ENCODE measurements around the gene GPR143.
A peak's percentile ranks its signal among the peaks of the same experiment; 100 is the strongest.

GPR143 gene

GRCh38 chrX:9789555-9789954 lies 23.9 kb upstream of the GPR143 start:
- Histone ChIP-seq H3K4me1 (ENCODE audit: control insufficient read depth in 1 of 2, insufficient read depth in 2 of 2, low read length in 2 of 2) (no peaks in the 10 kb centered on the region), H3K27me3 (ENCODE audit: control insufficient read depth in 1 of 2, insufficient read depth in 2 of 2, low read length in 2 of 2) (no peaks in the 10 kb centered on the region), H3K9me3 (ENCODE audit: control insufficient read depth in 1 of 2, low read length in 2 of 2) (no peaks in the 10 kb centered on the region), H3K27ac (ENCODE audit: low read depth, low read length) (no peak overlapping the region), H3K9ac (ENCODE audit: low read depth in 1 of 2, low read length in 2 of 2) (no peak overlapping the region), H3K4me3 (ENCODE audit: low read depth in 1 of 2, low read length in 2 of 2) (no peak overlapping the region), H3K36me3 (ENCODE audit: control insufficient read depth in 1 of 2, insufficient read depth in 2 of 2, low read length in 2 of 2) (no peaks in the 10 kb centered on the region)

- Histone ChIP-seq H3K4me3 (ENCODE audit: low read depth in 1 of 2, low read length in 2 of 2) (no peak overlapping the region), H3K9me3 (ENCODE audit: control insufficient read depth in 1 of 2, low read length in 2 of 2) (no peaks in the 10 kb centered on the region), H3K36me3 (ENCODE audit: control insufficient read depth in 1 of 2, insufficient read depth in 2 of 2, low read length in 2 of 2) (no peaks in the 10 kb centered on the region), H3K4me1 (ENCODE audit: control insufficient read depth in 1 of 2, insufficient read depth in 2 of 2, low read length in 2 of 2) (no peaks in the 10 kb centered on the region), H3K9ac (ENCODE audit: low read depth in 1 of 2, low read length in 2 of 2) (no peak overlapping the region), H3K27ac (ENCODE audit: low read depth, low read length) (no peak overlapping the region), H3K27me3 (ENCODE audit: control insufficient read depth in 1 of 2, insufficient read depth in 2 of 2, low read length in 2 of 2) (no peaks in the 10 kb centered on the region)
Measured at GRCh38 chrX:9788911-9789310, 23.3 kb upstream of the GPR143 start.

- H3K4me1 ChIP-seq (ENCODE audit: control insufficient read depth in 1 of 2, insufficient read depth in 2 of 2, low read length in 2 of 2): no peaks in the 10 kb centered on the region
- H3K27ac ChIP-seq (ENCODE audit: low read depth, low read length): no peak overlapping the region
- no peaks in the 10 kb centered on the region for H3K27me3 ChIP-seq (ENCODE audit: control insufficient read depth in 1 of 2, insufficient read depth in 2 of 2, low read length in 2 of 2)
- H3K9ac ChIP-seq (ENCODE audit: low read depth in 1 of 2, low read length in 2 of 2): no peak overlapping the region
- H3K4me3 ChIP-seq (ENCODE audit: low read depth in 1 of 2, low read length in 2 of 2): peak overlapping the region; percentile 47 to 63
- no peaks in the 10 kb centered on the region for H3K36me3 ChIP-seq (ENCODE audit: control insufficient read depth in 1 of 2, insufficient read depth in 2 of 2, low read length in 2 of 2)
- no peaks in the 10 kb centered on the region for H3K9me3 ChIP-seq (ENCODE audit: control insufficient read depth in 1 of 2, low read length in 2 of 2)
Measured at GRCh38 chrX:9786798-9787635, 21.4 kb upstream of the GPR143 start.

- Histone ChIP-seq H3K27ac (ENCODE audit: low read depth, low read length) (no peak within 1 kb of the TSS), H3K4me1 (ENCODE audit: control insufficient read depth in 1 of 2, insufficient read depth in 2 of 2, low read length in 2 of 2) (no peaks in the 10 kb centered on the region), H3K4me3 (ENCODE audit: low read depth in 1 of 2, low read length in 2 of 2) (peak within 1 kb of the TSS; percentile 47 to 63), H3K36me3 (ENCODE audit: control insufficient read depth in 1 of 2, insufficient read depth in 2 of 2, low read length in 2 of 2) (no peaks in the 10 kb centered on the region), H3K9me3 (ENCODE audit: control insufficient read depth in 1 of 2, low read length in 2 of 2) (no peaks in the 10 kb centered on the region), H3K9ac (ENCODE audit: low read depth in 1 of 2, low read length in 2 of 2) (no peak within 1 kb of the TSS), H3K27me3 (ENCODE audit: control insufficient read depth in 1 of 2, insufficient read depth in 2 of 2, low read length in 2 of 2) (no peaks in the 10 kb centered on the region)
Measured at GRCh38 chrX:9785944-9786797, 20.5 kb upstream of the GPR143 start, which contains the start of gene SHROOM2. Gene SHROOM2, plus strand, starts transcription at chrX:9786429. Its CDS starts 117 bp downstream, at chrX:9786546.

GRCh38 chrX:9785254-9785943 lies 19.8 kb upstream of the GPR143 start:
- Histone ChIP-seq H3K9me3 (ENCODE audit: control insufficient read depth in 1 of 2, low read length in 2 of 2) (no peaks in the 10 kb centered on the region), H3K9ac (ENCODE audit: low read depth in 1 of 2, low read length in 2 of 2) (no peak overlapping the region), H3K27me3 (ENCODE audit: control insufficient read depth in 1 of 2, insufficient read depth in 2 of 2, low read length in 2 of 2) (no peaks in the 10 kb centered on the region), H3K4me3 (ENCODE audit: low read depth in 1 of 2, low read length in 2 of 2) (peak overlapping the region; percentile 47 to 55), H3K4me1 (ENCODE audit: control insufficient read depth in 1 of 2, insufficient read depth in 2 of 2, low read length in 2 of 2) (no peaks in the 10 kb centered on the region), H3K27ac (ENCODE audit: low read depth, low read length) (no peak overlapping the region), H3K36me3 (ENCODE audit: control insufficient read depth in 1 of 2, insufficient read depth in 2 of 2, low read length in 2 of 2) (no peaks in the 10 kb centered on the region)

- Histone ChIP-seq H3K9me3 (ENCODE audit: control insufficient read depth in 1 of 2, low read length in 2 of 2) (no peaks in the 10 kb centered on the region), H3K27ac (ENCODE audit: low read depth, low read length) (no peak overlapping the region), H3K4me1 (ENCODE audit: control insufficient read depth in 1 of 2, insufficient read depth in 2 of 2, low read length in 2 of 2) (no peaks in the 10 kb centered on the region), H3K27me3 (ENCODE audit: control insufficient read depth in 1 of 2, insufficient read depth in 2 of 2, low read length in 2 of 2) (no peaks in the 10 kb centered on the region), H3K4me3 (ENCODE audit: low read depth in 1 of 2, low read length in 2 of 2) (no peak overlapping the region), H3K36me3 (ENCODE audit: control insufficient read depth in 1 of 2, insufficient read depth in 2 of 2, low read length in 2 of 2) (no peaks in the 10 kb centered on the region), H3K9ac (ENCODE audit: low read depth in 1 of 2, low read length in 2 of 2) (no peak overlapping the region)
Measured at GRCh38 chrX:9784332-9784731, 18.7 kb upstream of the GPR143 start.

GRCh38 chrX:9781941-9782340 lies 16.3 kb upstream of the GPR143 start:
- Histone ChIP-seq H3K36me3 (ENCODE audit: control insufficient read depth in 1 of 2, insufficient read depth in 2 of 2, low read length in 2 of 2) (no peaks in the 10 kb centered on the region), H3K27me3 (ENCODE audit: control insufficient read depth in 1 of 2, insufficient read depth in 2 of 2, low read length in 2 of 2) (no peaks in the 10 kb centered on the region), H3K9me3 (ENCODE audit: control insufficient read depth in 1 of 2, low read length in 2 of 2) (no peaks in the 10 kb centered on the region)

GRCh38 chrX:9775930-9776329 lies 10.3 kb upstream of the GPR143 start:
- no peaks in the 10 kb centered on the region for H3K36me3 ChIP-seq (ENCODE audit: control insufficient read depth in 1 of 2, insufficient read depth in 2 of 2, low read length in 2 of 2)
- no peak overlapping the region for H3K4me3 ChIP-seq (ENCODE audit: low read depth in 1 of 2, low read length in 2 of 2)
- no peaks in the 10 kb centered on the region for H3K9me3 ChIP-seq (ENCODE audit: control insufficient read depth in 1 of 2, low read length in 2 of 2)
- no peaks in the 10 kb centered on the region for H3K27me3 ChIP-seq (ENCODE audit: control insufficient read depth in 1 of 2, insufficient read depth in 2 of 2, low read length in 2 of 2)
- no peak overlapping the region for H3K9ac ChIP-seq (ENCODE audit: low read depth in 1 of 2, low read length in 2 of 2)
- H3K4me1 ChIP-seq (ENCODE audit: control insufficient read depth in 1 of 2, insufficient read depth in 2 of 2, low read length in 2 of 2): no peaks in the 10 kb centered on the region
- no peak overlapping the region for H3K27ac ChIP-seq (ENCODE audit: low read depth, low read length)

More at GRCh38 chrX:9781941-9782340, 16.3 kb upstream of the GPR143 start:
- H3K9ac ChIP-seq (ENCODE audit: low read depth in 1 of 2, low read length in 2 of 2): no peak overlapping the region
- H3K4me1 ChIP-seq (ENCODE audit: control insufficient read depth in 1 of 2, insufficient read depth in 2 of 2, low read length in 2 of 2): no peaks in the 10 kb centered on the region
- no peak overlapping the region for H3K4me3 ChIP-seq (ENCODE audit: low read depth in 1 of 2, low read length in 2 of 2)
- H3K27ac ChIP-seq (ENCODE audit: low read depth, low read length): no peak overlapping the region

- Histone ChIP-seq H3K27ac (ENCODE audit: low read depth, low read length) (no peak overlapping the region), H3K36me3 (ENCODE audit: control insufficient read depth in 1 of 2, insufficient read depth in 2 of 2, low read length in 2 of 2) (no peaks in the 10 kb centered on the region), H3K4me1 (ENCODE audit: control insufficient read depth in 1 of 2, insufficient read depth in 2 of 2, low read length in 2 of 2) (no peaks in the 10 kb centered on the region), H3K9ac (ENCODE audit: low read depth in 1 of 2, low read length in 2 of 2) (no peak overlapping the region), H3K9me3 (ENCODE audit: control insufficient read depth in 1 of 2, low read length in 2 of 2) (no peaks in the 10 kb centered on the region), H3K27me3 (ENCODE audit: control insufficient read depth in 1 of 2, insufficient read depth in 2 of 2, low read length in 2 of 2) (no peaks in the 10 kb centered on the region), H3K4me3 (ENCODE audit: low read depth in 1 of 2, low read length in 2 of 2) (no peak overlapping the region)
Measured at GRCh38 chrX:9772943-9773342, 7.3 kb upstream of the GPR143 start.

GRCh38 chrX:9770319-9770718 lies 4.7 kb upstream of the GPR143 start:
- no peak overlapping the region for H3K9ac ChIP-seq (ENCODE audit: low read depth in 1 of 2, low read length in 2 of 2)
- no peak overlapping the region for H3K27ac ChIP-seq (ENCODE audit: low read depth, low read length)
- no peaks in the 10 kb centered on the region for H3K27me3 ChIP-seq (ENCODE audit: control insufficient read depth in 1 of 2, insufficient read depth in 2 of 2, low read length in 2 of 2)
- H3K4me1 ChIP-seq (ENCODE audit: control insufficient read depth in 1 of 2, insufficient read depth in 2 of 2, low read length in 2 of 2): no peaks in the 10 kb centered on the region
- no peaks in the 10 kb centered on the region for H3K36me3 ChIP-seq (ENCODE audit: control insufficient read depth in 1 of 2, insufficient read depth in 2 of 2, low read length in 2 of 2)
- H3K9me3 ChIP-seq (ENCODE audit: control insufficient read depth in 1 of 2, low read length in 2 of 2): no peaks in the 10 kb centered on the region
- no peak overlapping the region for H3K4me3 ChIP-seq (ENCODE audit: low read depth in 1 of 2, low read length in 2 of 2)
